Activated CD4-positive, alpha-beta T cell treated with anti-CD3 and anti-CD28 coated beads, Interleukin-2, amount 50 U/mL, for 1 hour (primary cell): Measurements from ENCODE around the gene LSM14B.
"Not testable (repeated sequence)": the region's sequence is repeated elsewhere in the genome, so short reads cannot be mapped to it uniquely, and the experiment has no call there.

ENCODE experiments used
- DNase-seq: peaks from one replicate; pipeline ENCODE4 v3.0.0-alpha.2; 2020

The LSM14B gene

DNA sequence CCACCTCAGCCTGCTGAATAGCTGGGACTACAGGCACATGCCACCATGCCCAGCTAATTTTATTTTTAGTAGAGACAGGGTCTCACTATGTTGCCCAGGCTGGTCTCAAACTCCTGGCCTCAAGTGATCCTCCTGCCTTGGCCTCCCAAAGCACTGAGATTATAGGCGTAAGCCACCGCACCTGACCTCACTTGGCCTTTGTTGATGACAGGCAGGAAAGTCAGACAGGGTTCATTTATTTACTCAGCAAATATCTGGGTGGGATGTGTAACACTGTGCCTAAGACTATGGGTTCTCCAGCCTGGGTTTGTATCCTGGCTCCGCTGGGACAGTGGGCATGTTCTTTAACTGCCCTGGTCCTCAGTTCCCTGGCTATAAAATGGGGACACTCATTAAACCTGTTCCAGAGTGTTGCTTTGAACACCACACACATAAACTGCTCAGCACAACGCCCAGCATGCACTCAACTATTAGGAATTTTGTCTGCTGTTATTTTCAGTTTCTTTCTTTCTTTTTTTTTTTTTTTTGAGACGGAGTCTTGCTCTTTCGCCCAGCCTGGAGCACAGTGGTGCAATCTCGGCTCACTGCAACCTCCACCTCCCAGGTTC is 6.4 kb upstream of the LSM14B start:
- DNase-seq = not testable (repeated sequence)

DNA sequence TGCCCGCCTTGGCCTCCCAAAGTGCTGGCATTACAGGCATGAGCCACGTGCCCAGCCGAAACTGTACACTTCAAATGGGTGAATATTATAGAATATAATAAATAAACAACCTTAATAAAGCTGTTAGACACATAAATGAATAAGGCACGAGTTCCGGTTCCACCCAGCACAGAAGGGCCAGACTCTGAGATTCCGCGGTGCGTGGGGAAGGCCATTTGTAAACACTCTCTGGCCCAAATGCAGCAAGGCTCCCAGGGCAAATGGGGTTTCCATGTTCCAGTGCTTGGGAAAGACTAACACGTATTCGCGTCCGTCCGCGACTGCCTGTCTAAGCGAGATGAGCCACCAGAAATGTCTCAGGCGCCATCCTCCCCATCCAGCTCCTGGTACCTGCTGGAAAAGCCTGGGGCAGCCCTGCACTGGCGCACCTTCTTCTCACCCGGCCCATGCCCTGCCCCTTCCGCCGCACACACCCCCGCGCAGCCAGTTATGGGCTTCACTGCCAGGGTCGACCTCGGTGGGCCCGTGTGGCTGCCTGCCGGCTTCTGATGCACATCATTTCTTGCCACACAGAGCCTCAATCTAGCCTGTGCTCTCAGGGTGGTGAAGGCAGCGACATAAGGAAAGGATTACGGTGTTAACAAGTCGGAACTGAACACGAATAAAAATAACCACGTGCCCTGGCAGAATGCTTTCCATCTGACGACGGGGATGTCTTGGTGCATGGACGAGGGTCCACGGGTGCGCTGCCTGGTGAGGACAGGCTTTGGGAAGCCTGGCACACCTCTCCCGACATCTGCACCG is 5.5 kb upstream of the LSM14B start:
- no peak for DNase-seq

DNA sequence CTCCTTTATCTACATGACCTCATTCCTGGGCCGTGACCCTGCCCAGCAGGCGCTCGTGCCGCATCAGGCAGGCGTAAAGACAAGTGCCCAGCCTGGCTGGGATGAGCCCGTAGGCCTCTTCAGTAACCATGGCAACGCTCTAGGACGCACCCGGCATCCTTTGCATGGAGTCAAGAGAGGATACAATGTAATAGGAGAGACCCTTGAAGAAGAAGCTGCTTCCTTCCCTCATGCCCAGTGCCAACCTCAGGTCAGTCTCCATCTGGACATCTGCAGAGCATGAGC is 5.0 kb upstream of the LSM14B start:
- no peak for DNase-seq

DNA sequence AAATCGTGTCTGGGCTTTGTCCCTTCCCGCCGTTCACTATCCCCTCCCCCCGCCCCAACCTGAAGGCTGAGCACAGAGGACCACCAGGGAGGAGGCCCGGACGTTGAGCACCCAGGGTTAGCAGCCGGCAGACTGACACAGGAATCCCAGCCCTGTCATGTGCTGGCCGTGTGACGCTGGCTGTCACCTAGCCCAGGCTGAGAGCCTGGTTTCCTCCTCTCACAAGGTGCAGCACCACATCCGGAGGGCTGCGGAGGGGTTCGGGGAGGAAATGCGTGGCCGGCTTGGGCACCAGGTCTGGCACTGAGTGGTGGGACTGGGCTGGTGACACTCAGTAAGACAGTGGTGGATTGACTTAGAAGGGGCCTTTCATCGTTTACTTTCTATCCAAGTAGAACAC is 4.6 kb upstream of the LSM14B start:
- DNase-seq = peak; percentile 67

DNA sequence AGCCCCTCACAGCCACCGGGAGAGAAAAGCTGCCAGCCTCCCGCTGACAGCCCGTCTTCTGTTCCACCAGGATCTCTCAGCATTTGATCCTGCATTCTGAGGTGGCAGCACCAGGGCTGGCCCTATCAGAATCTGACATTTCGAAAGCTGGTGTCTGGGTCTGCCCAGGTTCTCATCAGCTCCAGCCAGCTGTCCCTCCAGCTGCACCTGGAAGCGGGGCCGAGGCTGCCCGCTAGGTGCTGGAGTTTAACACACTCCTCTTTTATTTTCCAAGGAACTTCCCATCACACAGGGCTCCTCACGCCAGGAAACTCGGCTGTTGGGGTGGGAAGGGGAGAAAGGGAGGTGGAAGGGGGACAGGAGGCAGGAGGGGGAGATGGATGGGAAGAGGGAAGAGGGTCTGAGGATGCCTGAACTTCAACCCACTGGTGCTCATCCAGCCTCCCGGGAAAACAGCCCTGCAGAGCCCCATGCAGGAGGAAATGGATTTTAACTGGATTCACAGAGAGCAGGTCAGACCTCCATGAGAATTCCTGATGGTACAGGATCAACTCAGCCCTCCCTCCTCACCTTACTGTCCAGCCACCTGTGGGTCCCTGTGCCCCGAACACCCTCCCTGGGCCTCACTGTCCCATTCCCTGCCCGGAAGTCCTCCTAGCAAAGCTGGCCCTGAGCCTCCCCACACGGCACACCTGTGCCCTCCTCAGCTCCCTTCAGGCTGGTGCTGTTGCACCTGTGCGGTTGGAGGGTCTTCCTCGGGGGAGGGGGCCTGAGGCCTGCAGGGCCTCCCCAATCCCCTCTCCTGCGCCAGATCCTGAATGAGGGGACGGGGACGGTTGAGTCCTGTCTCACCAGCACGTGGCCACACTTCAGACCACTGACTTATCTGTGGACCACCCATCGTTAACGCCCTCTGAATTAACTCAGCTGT is 3.9 kb upstream of the LSM14B start:
- DNase-seq = no peak

DNA sequence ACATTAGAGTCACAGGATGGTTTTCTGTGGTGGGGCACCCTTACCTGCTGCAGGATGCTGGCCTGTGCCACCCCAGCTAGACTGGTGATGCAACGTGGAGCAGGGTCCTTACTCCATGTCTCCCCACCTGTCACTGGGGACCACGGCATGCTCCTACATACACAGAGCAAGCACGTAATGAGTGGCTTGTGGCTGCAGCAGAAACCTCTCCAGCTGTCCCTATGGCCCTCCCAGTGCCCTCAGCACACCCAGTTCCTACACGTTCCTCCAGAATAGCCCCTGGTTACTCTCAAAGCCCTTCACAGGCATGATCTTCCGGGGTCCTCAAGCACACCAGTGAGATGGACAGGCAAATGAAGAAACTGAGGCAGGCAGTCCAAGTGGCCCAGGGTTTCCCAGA is 3.2 kb upstream of the LSM14B start:
- DNase-seq = no peak

DNA sequence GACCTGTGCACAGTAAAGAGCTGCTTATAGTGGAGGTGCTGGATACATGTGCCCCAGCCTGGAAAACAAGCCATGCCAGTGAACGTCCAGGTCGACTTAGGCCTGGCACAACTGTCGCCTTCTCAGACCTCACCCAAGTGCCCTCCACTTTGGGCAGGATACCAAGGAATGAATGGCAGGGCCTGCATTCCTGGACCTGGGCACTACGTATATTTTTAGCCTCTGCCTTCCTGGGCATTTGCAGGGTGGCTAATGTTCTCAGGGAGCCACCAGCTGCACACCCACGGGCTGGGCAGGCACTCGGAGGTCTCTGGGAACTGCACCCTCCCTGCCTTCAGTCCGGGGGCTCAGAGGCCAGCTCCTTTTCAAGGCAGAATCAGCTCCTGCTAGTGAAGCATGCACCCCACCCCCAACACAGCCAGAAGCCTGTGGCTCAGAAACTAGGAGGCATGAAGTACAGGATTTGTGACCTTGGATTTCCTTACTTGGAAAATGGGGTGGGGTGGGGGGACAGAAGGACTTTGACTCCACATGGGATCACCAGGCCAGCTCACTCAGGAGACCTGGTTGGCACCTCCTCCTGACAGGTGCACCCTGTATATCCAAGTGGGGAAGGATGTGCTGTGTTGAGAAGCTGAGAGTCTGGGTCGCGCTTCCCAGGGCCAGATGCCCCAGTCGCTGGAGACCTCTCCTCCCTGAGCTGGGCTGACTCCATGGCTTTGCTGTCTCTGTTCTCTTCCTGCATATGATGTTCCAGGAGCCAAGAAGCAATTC is 2.5 kb upstream of the LSM14B start:
- no peak for DNase-seq

DNA sequence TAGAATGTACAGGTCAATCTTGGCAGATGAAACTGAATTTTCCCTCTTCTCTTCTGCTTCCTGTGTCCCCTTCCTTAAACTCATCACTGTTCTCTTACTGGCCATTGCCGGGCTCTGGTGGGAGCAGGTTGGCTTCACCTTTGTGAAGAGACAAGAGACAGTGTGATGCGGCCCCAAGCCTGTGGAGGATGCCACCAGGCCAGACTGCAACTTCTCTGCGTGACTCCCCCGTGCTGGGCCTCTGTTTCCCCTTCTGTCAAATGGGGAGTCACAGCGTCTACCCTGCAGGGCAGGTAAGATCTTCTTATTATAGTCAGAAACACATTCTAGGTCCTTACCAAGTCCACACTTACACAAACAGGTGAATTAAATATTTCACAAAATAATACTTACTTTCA is 1.9 kb upstream of the LSM14B start:
- no peak for DNase-seq

DNA sequence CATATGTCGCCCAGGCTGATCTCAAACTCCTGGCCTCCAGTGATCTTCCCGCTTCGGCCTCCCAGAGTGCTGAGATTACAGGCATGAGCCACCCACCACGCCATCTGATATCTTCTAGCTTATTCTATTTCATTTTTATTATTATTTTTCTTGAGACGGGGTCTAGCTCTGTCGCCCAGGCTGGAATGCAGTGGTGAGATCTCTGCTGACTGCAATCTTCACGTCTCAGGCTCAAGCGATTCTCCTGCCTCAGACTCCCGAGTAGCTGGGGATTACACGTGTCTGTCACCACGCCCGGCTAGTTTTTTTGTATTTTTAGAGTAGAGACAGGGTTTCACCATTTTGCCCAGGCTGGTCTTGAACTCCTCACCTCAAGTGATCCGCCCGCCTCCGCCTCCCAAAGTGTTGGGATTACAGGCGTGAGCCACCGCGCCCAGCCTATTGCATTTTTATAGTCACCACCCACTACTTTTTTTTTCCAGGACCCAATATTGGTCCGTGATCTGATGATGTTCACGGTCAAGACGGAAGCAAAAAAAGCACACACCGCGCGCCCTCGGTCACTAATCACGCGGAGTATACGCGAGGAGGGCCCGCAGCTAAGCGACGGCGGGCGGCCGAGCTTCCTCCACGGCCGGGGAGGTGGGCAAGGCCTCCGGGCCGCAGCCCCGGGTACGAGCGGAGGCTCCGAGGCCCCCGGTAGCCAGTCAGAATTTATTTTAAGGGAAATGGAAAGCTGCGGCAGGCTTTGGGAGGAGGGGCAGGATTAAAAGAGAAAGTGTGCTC is 1.1 kb upstream of the LSM14B start:
- no peak for DNase-seq

DNA sequence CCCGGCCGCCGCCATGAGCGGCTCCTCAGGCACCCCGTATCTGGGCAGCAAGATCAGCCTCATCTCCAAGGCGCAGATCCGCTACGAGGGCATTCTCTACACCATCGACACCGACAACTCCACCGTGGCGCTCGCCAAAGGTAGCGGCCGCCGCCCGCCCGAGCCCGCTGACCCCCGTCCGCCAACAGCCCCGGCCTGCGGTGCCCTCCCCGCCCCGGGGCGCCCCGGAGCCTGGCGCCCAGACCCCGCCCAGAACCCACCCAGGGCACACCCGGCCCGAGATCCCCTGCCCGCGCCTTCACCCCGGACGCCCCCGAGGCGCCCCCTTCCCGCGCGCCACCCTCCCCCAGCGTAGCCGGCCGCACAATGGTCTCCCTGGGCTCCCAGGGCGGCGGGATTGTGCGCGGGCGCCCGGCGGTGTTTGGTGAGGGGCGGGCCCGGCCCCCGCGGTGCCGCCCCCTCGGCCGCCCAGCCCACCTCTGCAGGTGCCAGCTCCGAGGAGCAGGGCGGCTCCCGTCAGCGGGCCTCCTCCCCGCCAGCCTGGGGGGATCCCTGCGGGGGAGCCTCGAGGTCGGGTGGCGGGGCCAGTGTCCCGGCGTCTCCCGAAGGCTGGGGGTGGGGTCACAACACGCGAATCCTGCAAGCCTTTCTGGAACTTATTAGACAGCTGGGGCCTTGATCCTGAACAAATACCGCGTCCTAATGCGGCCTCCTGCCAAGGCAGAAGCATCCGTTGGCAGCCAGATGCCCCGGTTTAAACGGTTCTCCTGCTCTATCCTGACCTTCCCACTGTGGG is 577 bp downstream of the LSM14B start:
- DNase-seq = peak; percentile 34

DNA sequence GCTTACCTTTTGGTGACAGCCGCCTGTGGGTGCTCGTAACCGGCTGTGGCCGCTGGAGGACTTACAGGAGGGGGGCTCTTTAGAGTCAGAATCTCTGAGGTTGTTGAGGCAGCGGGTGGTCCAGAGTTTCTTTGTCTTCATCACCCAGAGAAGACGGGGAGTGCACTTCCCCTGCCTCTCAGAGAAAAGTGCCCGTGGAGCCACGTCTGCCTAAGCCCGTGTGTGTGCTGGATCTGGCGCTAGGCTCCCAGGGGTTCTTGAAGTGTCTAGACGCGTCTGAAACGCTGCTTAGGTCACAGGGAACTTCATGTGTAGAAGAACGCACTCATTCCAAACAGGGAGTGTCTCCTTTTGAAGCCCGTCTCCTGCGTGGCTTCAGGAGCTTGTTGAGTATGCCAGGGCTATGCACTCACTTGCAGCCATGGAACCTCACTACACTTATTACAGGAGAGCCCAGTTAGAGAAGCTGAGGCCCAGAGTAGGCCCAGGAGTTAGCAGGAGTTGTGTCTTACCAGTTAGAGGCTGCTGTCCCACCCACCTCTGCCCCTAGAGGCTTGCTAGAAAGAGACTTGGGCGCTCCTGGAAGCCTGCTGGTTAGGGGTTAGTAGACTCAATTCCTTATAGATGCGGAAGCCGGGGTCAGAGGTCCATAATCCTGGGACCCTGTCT is 1.3 kb downstream of the LSM14B start:
- DNase-seq = no peak

DNA sequence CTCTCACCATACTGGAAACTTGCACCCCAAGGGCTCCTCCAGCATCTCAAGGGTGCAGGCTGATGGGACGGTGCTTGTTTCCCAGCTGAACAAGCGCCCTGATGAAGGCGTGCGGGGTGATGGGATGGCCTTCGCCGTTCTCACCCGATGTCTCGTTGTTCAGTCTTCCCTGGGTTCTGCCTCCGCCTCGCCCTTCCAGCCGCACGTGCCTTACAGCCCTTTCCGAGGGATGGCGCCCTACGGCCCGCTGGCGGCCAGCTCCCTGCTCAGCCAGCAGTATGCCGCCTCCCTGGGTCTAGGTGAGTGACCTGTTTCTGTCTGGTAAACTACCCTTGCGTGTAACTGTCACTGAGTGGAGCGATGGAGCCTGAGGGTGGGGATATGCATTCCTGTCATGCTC is 3.9 kb downstream of the LSM14B start:
- DNase-seq = no peak

DNA sequence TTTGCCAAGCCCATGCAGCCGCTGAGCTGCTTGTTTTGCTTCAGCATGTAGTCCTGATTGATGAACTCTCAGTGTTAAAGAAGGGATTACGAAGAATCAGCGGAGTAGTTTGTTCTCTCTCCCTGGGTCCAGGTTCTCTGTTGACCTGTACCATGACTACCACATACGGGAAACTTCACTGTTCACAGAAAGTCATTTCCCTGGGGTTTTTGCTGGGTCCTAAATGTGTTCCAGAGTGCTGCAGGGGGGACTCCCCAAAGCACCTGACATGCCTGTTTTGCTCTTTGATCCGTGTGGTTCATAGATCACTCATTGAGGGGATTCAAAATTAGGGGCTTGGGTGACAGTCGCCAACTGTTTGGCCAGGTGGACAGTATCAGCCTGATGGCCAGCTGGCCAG is 5.5 kb downstream of the LSM14B start:
- DNase-seq = no peak

DNA sequence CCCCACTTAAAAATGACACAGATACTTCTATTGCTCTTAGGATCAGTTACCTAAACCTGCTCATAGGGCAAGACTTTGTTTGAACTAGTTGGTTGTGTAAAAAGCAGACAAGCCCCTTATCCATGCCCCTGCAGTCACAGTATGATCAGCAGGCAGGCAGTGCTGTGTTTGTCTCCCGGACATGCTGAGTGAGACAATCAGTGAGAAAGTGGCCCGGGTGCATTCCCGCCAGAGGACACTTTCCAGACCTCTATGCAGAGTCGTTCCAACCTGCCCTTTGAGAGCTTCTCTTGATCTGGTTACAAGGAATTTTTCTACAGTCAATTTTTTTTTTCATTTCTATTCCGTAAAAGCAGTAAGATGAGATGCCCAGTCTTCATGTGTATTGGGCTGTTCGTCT is 6.2 kb downstream of the LSM14B start:
- DNase-seq = no peak

DNA sequence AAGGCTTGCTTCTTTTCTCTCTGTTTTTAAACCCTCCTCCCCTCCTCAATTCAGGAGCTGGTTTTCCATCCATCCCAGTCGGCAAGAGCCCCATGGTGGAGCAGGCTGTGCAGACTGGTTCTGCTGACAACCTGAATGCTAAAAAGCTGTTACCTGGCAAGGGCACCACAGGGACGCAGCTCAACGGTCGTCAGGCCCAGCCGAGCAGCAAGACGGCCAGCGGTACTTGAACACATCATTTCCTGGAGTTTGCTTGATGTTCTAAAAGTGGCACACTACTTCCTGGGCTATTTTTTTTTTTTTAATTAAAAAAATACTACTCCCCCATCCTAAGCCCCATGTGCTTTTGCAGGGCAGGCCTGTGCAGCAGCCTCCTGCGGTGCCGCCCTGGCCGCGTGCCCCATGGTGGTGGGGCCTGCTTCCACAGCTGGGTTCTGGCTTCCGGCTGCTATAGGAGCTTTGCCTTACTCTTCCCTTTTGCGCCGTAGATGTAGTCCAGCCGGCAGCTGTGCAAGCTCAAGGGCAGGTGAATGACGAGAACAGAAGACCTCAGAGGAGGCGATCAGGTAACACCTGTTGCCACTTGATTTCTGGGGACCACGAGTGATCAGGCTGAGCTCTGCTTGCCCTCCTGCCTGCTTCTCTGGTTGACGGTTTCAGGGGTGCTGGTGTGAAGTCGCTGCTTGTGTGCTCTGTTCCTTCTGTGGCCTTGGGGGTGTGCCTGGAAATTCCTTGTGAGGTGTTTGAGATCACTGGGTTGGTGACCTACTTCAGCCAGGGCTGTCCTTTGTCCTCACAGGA is 7.7 kb downstream of the LSM14B start:
- no peak for DNase-seq

DNA sequence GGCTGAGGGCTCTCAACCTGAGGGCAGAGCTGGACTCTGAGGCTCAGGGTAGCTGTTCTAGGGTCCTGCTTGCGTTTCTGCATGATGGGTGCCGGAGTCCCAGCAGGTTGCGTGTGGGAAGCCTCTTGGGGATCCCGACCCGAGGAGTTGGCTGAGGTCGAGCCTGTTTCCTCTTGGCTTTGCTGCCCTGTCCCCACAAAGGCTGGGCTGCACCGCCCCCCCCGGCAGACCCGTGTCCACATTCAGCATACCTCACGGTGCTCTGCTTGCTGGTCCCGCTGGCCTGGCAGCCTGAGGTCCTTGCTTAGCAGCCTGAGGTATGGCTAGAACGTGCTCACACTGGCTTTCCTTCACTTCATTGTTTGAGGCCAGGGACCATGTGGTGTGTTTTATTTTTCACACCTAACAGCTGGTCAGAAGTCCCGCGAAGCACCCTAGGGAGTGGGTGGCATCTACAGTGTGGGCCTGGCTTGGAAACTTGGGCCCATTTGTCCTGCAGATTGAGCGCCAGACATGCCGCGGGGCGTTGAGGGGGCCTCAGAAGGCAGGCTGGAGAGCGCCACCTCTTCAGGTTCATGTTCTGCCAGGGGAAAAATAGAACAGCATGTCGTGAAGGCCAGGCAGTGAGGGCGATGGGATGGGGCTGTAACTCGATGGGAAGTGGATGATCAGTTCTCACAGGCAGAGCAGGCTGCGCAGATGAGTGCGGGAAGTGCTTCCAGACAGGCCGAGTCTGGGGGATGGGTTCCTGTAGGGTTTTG is 9.5 kb downstream of the LSM14B start:
- DNase-seq = no peak

DNA sequence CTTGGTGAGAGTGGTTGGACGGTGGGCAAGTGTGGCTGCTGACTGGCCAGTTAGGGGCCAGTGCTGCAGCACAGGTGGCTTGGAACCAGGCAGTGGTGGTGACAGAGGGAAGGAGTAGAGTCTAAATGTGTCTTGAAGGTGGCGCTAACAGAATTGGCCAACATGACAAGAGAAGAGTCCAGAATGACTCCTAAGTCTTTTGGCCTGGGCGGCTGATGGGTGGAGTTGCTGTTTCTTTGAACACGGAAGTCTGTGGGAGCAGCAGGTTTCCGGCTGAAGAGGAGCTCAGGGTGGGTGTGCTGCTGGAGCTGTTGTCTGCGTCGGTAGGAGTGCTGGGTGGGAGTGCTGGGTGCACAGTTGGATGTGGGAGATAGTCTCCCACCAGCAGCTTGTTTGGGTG is 10.1 kb downstream of the LSM14B start:
- no peak for DNase-seq

DNA sequence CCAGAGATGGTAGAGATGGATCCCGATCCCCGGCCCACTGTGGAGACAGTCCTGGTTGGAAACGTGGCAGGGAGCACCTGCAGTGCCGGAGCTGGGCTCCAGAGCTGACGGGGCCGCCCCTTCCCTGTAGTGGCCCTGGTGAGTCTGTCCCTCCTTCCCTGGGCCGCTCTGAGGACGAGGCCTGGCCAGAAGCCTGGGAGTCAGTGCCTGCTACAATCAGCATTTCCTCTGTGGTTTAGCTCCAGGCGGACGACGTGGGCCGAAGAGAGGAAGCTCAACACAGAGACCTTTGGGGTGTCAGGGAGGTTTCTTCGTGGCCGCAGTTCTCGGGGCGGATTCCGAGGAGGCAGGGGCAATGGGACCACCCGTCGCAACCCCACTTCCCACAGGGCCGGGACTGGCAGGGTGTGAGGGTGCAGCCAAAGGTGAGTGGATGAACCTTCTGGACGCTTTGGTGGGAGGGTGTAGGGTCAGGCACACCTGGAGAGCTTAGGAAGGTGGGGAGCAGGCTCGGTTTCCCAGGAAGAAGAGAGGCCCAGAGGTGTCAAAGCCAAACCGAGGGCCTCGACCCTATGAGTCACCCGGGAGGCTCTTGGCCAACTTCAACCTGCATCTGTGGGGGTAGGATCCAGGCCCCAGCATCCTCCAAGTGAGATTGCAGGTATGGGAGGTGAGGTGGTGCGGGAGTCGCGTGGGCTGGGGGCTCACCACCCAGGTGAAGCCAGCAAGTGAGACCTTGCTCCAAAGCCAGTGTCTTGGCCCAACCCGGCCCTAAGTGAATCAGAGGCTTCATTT is 11.0 kb downstream of the LSM14B start:
- DNase-seq = no peak
